HL-60 (cell line): ENCODE results near the gene CLCN4.

ENCODE experiments used
- CTCF ChIP-seq: IDR thresholded peaks from one replicate; pipeline ENCODE4 v1.5.1; 2011; ENCODE audit warnings: low read length, control low read depth, inconsistent platforms; ENCODE audit not compliant: insufficient read depth
- GABPA ChIP-seq: IDR thresholded peaks from 2 replicates; pipeline ENCODE4 v1.6.1; 2012; ENCODE audit warnings: low read depth
- POLR2AphosphoS5 ChIP-seq: IDR thresholded peaks from 2 replicates; pipeline ENCODE4 v1.6.1; 2012; ENCODE audit warnings: low read depth
- SPI1 ChIP-seq: IDR thresholded peaks from 2 replicates; pipeline ENCODE4 v1.6.1; 2012; ENCODE audit warnings: low read depth, mild to moderate bottlenecking, borderline replicate concordance
- TF ChIP-seq, protein P1 (sequence below): IDR thresholded peaks from 2 replicates; pipeline ENCODE4 v1.6.1; 2012; ENCODE audit warnings: low read depth; ENCODE audit not compliant: insufficient replicate concordance

DNA sequence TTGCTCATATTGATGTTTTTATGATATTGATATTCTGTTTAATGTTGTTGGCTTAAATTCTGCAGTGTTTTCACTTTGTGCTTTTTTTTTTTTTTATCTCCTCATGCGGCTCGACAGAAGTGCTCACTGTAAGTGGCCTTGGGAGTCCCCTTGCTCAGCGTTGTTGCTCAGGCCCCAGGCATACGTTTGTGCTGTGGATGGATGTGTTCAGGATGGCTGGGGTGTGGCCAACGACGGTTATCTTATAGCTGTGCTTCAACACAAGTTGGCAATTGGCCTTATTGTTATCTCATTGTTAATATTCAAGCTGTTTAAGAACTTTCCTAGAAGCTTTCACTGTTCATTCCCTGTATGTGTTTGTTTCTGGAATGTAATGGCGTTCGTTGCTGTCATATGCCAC, 36.4 kb upstream of the CLCN4 start:
- TF ChIP-seq CTCF (no peak), POLR2AphosphoS5 (no peak), SPI1 (no peak), GABPA (no peak)
- TF ChIP-seq, protein P1, sequence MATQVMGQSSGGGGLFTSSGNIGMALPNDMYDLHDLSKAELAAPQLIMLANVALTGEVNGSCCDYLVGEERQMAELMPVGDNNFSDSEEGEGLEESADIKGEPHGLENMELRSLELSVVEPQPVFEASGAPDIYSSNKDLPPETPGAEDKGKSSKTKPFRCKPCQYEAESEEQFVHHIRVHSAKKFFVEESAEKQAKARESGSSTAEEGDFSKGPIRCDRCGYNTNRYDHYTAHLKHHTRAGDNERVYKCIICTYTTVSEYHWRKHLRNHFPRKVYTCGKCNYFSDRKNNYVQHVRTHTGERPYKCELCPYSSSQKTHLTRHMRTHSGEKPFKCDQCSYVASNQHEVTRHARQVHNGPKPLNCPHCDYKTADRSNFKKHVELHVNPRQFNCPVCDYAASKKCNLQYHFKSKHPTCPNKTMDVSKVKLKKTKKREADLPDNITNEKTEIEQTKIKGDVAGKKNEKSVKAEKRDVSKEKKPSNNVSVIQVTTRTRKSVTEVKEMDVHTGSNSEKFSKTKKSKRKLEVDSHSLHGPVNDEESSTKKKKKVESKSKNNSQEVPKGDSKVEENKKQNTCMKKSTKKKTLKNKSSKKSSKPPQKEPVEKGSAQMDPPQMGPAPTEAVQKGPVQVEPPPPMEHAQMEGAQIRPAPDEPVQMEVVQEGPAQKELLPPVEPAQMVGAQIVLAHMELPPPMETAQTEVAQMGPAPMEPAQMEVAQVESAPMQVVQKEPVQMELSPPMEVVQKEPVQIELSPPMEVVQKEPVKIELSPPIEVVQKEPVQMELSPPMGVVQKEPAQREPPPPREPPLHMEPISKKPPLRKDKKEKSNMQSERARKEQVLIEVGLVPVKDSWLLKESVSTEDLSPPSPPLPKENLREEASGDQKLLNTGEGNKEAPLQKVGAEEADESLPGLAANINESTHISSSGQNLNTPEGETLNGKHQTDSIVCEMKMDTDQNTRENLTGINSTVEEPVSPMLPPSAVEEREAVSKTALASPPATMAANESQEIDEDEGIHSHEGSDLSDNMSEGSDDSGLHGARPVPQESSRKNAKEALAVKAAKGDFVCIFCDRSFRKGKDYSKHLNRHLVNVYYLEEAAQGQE, result no peak
